Tibial nerve (tissue), 4 donors: ENCODE measurements around the gene GPC5. TPM values are rescaled to one million over a fixed set of nuclear protein-coding genes. Genes with fewer than 3 reads are reported as not detected.

Experiments used
- DNase-seq, 2 donors: peaks; one replicate each; pipeline ENCODE4 v3.0.0-alpha.2; 2019; ENCODE audit warnings: low spot score in 2 of 2
- H3K27ac ChIP-seq, 4 donors: fragments of 200-600 bp; sonication (generic) in 3 of 4; one replicate each; pipeline ENCODE4 v1.5.1; 2017 to 2019; ENCODE audit warnings: mild to moderate bottlenecking in 1 of 4
- H3K27me3 ChIP-seq, 2 donors: fragments of 200-600 bp; sonication (generic) in 1 of 2; one replicate each; pipeline versions ENCODE4 v1.5.1 to v1.6.0; 2017 to 2019
- H3K36me3 ChIP-seq, 3 donors: fragments of 200-600 bp; sonication (generic); one replicate each; pipeline ENCODE4 v1.5.1; 2018 to 2019
- H3K4me1 ChIP-seq, 4 donors: fragments of 200-600 bp; sonication (generic) in 3 of 4; one replicate each; pipeline ENCODE4 v1.5.1; 2017 to 2019
- H3K4me3 ChIP-seq, 4 donors: fragments of 200-600 bp; sonication (generic) in 3 of 4; one replicate each; pipeline ENCODE4 v1.5.1; 2017 to 2019; ENCODE audit warnings: mild to moderate bottlenecking in 1 of 4, moderate library complexity in 1 of 4
- H3K9me3 ChIP-seq, 4 donors: fragments of 200-600 bp; sonication (generic) in 3 of 4; one replicate each; pipeline ENCODE4 v1.5.1; 2017 to 2019
- CTCF ChIP-seq, 5 experiments: fragments of 200-600 bp in 3 of 5; fragments of 450-650 bp in 2 of 5; sonication (generic) in 3 of 5; IDR thresholded peaks; one replicate each; pipeline ENCODE4 v1.5.1; 2016 to 2019; ENCODE audit warnings: antibody characterized with exemption in 5 of 5, mild to moderate bottlenecking in 3 of 5, moderate library complexity in 2 of 5
- EP300 ChIP-seq, 2 donors: sonication (generic); formaldehyde crosslinking; IDR thresholded peaks; one replicate each; pipeline ENCODE4 v1.6.1; 2017; ENCODE audit warnings: antibody characterized with exemption in 2 of 2, mild to moderate bottlenecking in 1 of 2
- POLR2A ChIP-seq, 2 donors: fragments of 450-650 bp; IDR thresholded peaks; one replicate each; pipeline ENCODE4 v1.6.1; 2017; ENCODE audit warnings: antibody characterized with exemption in 2 of 2, mild to moderate bottlenecking in 2 of 2, moderate library complexity in 2 of 2
- WGBS, 2 donors: methylation state at CpG; one replicate each; pipeline ENCODE4 v1.1.5; 2018; 5-methylcytosine and 5-hydroxymethylcytosine counted together
- total RNA-seq, 4 donors: library from RNA; depleted of rRNA; stranded (reverse); fragments of >200 nt; gene quantifications; one replicate each; pipeline ENCODE4 v1.1.0, GENCODE V29; 2016

GPC5 gene
- total RNA-seq, 4 donors from 2014 or later = 3.7 to 5.7 (median 4.2) TPM; not detected in 1

- TF ChIP-seq EP300 (IDR thresholded peaks at IDR 0.05) = no peak
- peak in 1 of 5 experiments; percentile 5 for TF ChIP-seq CTCF (IDR thresholded peaks at IDR 0.05)
- Histone ChIP-seq H3K4me3 (no peak overlapping the region), H3K9me3 (no peaks in the 10 kb centered on the region), H3K27ac (no peak overlapping the region), H3K36me3 (no peaks in the 10 kb centered on the region), H3K27me3 (no peaks in the 10 kb centered on the region), H3K4me1 (no peaks in the 10 kb centered on the region)
- WGBS, 2 donors = 56 to 64% methylated on average over 10 of the region's 10 CpGs
- no peak for DNase-seq
Measured at GRCh38 chr13:92573467-92574057, 1175.1 kb downstream of the GPC5 start.

GRCh38 chr13:92574499-92574898 lies 1176.1 kb downstream of the GPC5 start:
- TF ChIP-seq CTCF (IDR thresholded peaks at IDR 0.05) = no peak
- no peak for TF ChIP-seq EP300 (IDR thresholded peaks at IDR 0.05)
- no peak for TF ChIP-seq POLR2A (IDR thresholded peaks at IDR 0.05)
- 49 to 52% methylated on average over 1 of the region's 1 CpG for WGBS, 2 donors
- no peak for DNase-seq
- Histone ChIP-seq H3K4me1 (no peaks in the 10 kb centered on the region), H3K4me3 (no peak overlapping the region), H3K36me3 (no peaks in the 10 kb centered on the region), H3K27me3 (no peaks in the 10 kb centered on the region), H3K27ac (no peak overlapping the region), H3K9me3 (no peaks in the 10 kb centered on the region)

- 88 to 91% methylated on average over 2 of the region's 2 CpGs for WGBS, 2 donors
- H3K36me3 ChIP-seq = no peaks in the 10 kb centered on the region
- DNase-seq = no peak
Measured at GRCh38 chr13:92575777-92576176, 1177.4 kb downstream of the GPC5 start.

GRCh38 chr13:92578358-92578757 lies 1179.9 kb downstream of the GPC5 start:
- DNase-seq = no peak
- Histone ChIP-seq H3K4me1 (no peaks in the 10 kb centered on the region), H3K4me3 (no peak overlapping the region), H3K36me3 (no peaks in the 10 kb centered on the region), H3K27ac (no peak overlapping the region), H3K9me3 (peaks cover 0 to under 1% (median 0%) of the 10 kb centered on the region in 4 donors), H3K27me3 (no peaks in the 10 kb centered on the region)
- WGBS, 2 donors = 90 to 95% methylated on average over 6 of the region's 6 CpGs
- TF ChIP-seq CTCF (IDR thresholded peaks at IDR 0.05) = no peak
- no peak for TF ChIP-seq POLR2A (IDR thresholded peaks at IDR 0.05)
- TF ChIP-seq EP300 (IDR thresholded peaks at IDR 0.05) = no peak

More at GRCh38 chr13:92575777-92576176, 1177.4 kb downstream of the GPC5 start:
- Histone ChIP-seq H3K27ac (no peak overlapping the region), H3K9me3 (no peaks in the 10 kb centered on the region), H3K4me3 (no peak overlapping the region), H3K27me3 (no peaks in the 10 kb centered on the region), H3K4me1 (no peaks in the 10 kb centered on the region)
- TF ChIP-seq EP300 (IDR thresholded peaks at IDR 0.05) (no peak), CTCF (IDR thresholded peaks at IDR 0.05) (no peak), POLR2A (IDR thresholded peaks at IDR 0.05) (no peak)

- no peaks in the 10 kb centered on the region for H3K4me1 ChIP-seq
- WGBS, 2 donors = 79 to 80% methylated on average over 4 of the region's 4 CpGs
- TF ChIP-seq POLR2A (IDR thresholded peaks at IDR 0.05) = no peak
- TF ChIP-seq CTCF (IDR thresholded peaks at IDR 0.05) = no peak
- TF ChIP-seq EP300 (IDR thresholded peaks at IDR 0.05) = no peak
- no peak for DNase-seq
- no peaks in the 10 kb centered on the region for H3K27me3 ChIP-seq
- H3K4me3 ChIP-seq = no peak overlapping the region
- H3K27ac ChIP-seq = no peak overlapping the region
- peaks cover 0 to 8% (median 0%) of the 10 kb centered on the region in 4 donors for H3K9me3 ChIP-seq
- H3K36me3 ChIP-seq = no peaks in the 10 kb centered on the region
Measured at GRCh38 chr13:92589955-92590354, 1191.5 kb downstream of the GPC5 start.
